HG02885 (cell line): ENCODE data around the gene KRT31.
"Not testable (repeated sequence)": the region's sequence is repeated elsewhere in the genome, so short reads cannot be mapped to it uniquely, and the experiment has no call there.

Experiments used
- ATAC-seq: cut with Tn5 transposase; IDR thresholded peaks from one replicate; pipeline ENCODE4 v1.9.1; 2021; ENCODE audit warnings: mild to moderate bottlenecking; ENCODE audit not compliant: unreplicated experiment, poor library complexity

Gene KRT31

GRCh38 chr17:41418116-41418860, 20.9 kb upstream of the KRT31 start:
- ATAC-seq: no peak

GRCh38 chr17:41417576-41418015, 20.2 kb upstream of the KRT31 start:
- ATAC-seq: no peak

- ATAC-seq: no peak
Measured at GRCh38 chr17:41417127-41417526, 19.7 kb upstream of the KRT31 start.

GRCh38 chr17:41416479-41416878, 19.1 kb upstream of the KRT31 start:
- ATAC-seq: no peak

GRCh38 chr17:41415833-41416335, 18.5 kb upstream of the KRT31 start:
- no peak for ATAC-seq

- ATAC-seq: no peak
Measured at GRCh38 chr17:41415411-41415810, 18.0 kb upstream of the KRT31 start.

GRCh38 chr17:41413982-41414381, 16.6 kb upstream of the KRT31 start:
- ATAC-seq: no peak

- no peak for ATAC-seq
Measured at GRCh38 chr17:41413353-41413957, 16.0 kb upstream of the KRT31 start.

- no peak for ATAC-seq
Measured at GRCh38 chr17:41411072-41411840, 13.8 kb upstream of the KRT31 start.

- no peak for ATAC-seq
Measured at GRCh38 chr17:41407226-41407625, 9.8 kb upstream of the KRT31 start.

- no peak for ATAC-seq
Measured at GRCh38 chr17:41406205-41406604, 8.8 kb upstream of the KRT31 start.

GRCh38 chr17:41404024-41404671, 6.7 kb upstream of the KRT31 start:
- ATAC-seq: no peak

GRCh38 chr17:41403404-41404023, 6.1 kb upstream of the KRT31 start:
- ATAC-seq: no peak

GRCh38 chr17:41402161-41402560, 4.8 kb upstream of the KRT31 start:
- no peak for ATAC-seq

- ATAC-seq: no peak
Measured at GRCh38 chr17:41396340-41396739, 1.1 kb downstream of the KRT31 start.

- no peak for ATAC-seq
Measured at GRCh38 chr17:41395611-41396010, 1.8 kb downstream of the KRT31 start.

- not testable (repeated sequence) for ATAC-seq
Measured at GRCh38 chr17:41395044-41395443, 2.4 kb downstream of the KRT31 start.

- ATAC-seq: no peak
Measured at GRCh38 chr17:41394254-41394996, 3.0 kb downstream of the KRT31 start.

- no peak for ATAC-seq
Measured at GRCh38 chr17:41393826-41394225, 3.6 kb downstream of the KRT31 start.
